Measurements from ENCODE around the gene TCERG1L.

Gene TCERG1L

GRCh38 chr10:131076356-131076755 lies 235.2 kb downstream of the TCERG1L start:
- no peak for TF ChIP-seq POLR2AphosphoS5 (IDR thresholded peaks at IDR 0.05; ENCODE audit: low read depth, low read length)
- TF ChIP-seq SIN3A (IDR thresholded peaks at IDR 0.05; ENCODE audit: borderline replicate concordance, insufficient read depth, low read length) = no peak
- TF ChIP-seq TAF1 (IDR thresholded peaks at IDR 0.05; ENCODE audit: borderline replicate concordance, insufficient read depth, low read length) = no peak
- TF ChIP-seq, protein P1, sequence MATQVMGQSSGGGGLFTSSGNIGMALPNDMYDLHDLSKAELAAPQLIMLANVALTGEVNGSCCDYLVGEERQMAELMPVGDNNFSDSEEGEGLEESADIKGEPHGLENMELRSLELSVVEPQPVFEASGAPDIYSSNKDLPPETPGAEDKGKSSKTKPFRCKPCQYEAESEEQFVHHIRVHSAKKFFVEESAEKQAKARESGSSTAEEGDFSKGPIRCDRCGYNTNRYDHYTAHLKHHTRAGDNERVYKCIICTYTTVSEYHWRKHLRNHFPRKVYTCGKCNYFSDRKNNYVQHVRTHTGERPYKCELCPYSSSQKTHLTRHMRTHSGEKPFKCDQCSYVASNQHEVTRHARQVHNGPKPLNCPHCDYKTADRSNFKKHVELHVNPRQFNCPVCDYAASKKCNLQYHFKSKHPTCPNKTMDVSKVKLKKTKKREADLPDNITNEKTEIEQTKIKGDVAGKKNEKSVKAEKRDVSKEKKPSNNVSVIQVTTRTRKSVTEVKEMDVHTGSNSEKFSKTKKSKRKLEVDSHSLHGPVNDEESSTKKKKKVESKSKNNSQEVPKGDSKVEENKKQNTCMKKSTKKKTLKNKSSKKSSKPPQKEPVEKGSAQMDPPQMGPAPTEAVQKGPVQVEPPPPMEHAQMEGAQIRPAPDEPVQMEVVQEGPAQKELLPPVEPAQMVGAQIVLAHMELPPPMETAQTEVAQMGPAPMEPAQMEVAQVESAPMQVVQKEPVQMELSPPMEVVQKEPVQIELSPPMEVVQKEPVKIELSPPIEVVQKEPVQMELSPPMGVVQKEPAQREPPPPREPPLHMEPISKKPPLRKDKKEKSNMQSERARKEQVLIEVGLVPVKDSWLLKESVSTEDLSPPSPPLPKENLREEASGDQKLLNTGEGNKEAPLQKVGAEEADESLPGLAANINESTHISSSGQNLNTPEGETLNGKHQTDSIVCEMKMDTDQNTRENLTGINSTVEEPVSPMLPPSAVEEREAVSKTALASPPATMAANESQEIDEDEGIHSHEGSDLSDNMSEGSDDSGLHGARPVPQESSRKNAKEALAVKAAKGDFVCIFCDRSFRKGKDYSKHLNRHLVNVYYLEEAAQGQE (IDR thresholded peaks at IDR 0.05; ENCODE audit: insufficient read depth in 1 of 2, low read depth in 2 of 2, low read length in 2 of 2) = no peak
- TF ChIP-seq FOXP2 (optimal IDR thresholded peaks at IDR 0.05; ENCODE audit: borderline replicate concordance, extremely low read depth, extremely low read length, insufficient read depth) = no peak

GRCh38 chr10:131075218-131075770 lies 236.2 kb downstream of the TCERG1L start:
- TF ChIP-seq, protein P1 (IDR thresholded peaks at IDR 0.05; ENCODE audit: insufficient read depth in 1 of 2, low read depth in 2 of 2, low read length in 2 of 2) = no peak
- TF ChIP-seq FOXP2 (optimal IDR thresholded peaks at IDR 0.05; ENCODE audit: borderline replicate concordance, extremely low read depth, extremely low read length, insufficient read depth) (no peak), TAF1 (IDR thresholded peaks at IDR 0.05; ENCODE audit: borderline replicate concordance, insufficient read depth, low read length) (no peak), SIN3A (IDR thresholded peaks at IDR 0.05; ENCODE audit: borderline replicate concordance, insufficient read depth, low read length) (no peak), POLR2AphosphoS5 (IDR thresholded peaks at IDR 0.05; ENCODE audit: low read depth, low read length) (no peak)

DNA sequence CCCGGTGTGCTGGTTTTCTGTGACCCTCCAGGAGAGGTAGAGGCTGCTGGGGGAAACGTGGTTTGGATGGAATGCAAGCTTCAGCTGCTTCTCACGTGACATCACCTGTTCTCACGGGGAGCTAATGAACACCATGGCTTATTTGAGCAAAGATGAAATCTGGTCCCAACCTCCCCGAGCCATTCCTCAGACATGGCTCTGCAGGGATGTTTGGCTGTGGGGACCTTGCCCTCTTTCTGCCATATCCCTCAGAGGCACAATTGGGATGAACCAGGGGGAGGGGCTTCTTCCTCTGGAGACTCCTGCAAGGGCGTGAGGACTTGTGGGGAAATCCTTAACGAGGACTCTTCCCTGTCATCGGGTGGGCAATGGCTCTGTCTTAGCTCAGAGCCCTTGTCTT lies 236.8 kb downstream of the TCERG1L start:
- TF ChIP-seq TAF1 (IDR thresholded peaks at IDR 0.05; ENCODE audit: borderline replicate concordance, insufficient read depth, low read length) (no peak), FOXP2 (optimal IDR thresholded peaks at IDR 0.05; ENCODE audit: borderline replicate concordance, extremely low read depth, extremely low read length, insufficient read depth) (no peak), SIN3A (IDR thresholded peaks at IDR 0.05; ENCODE audit: borderline replicate concordance, insufficient read depth, low read length) (no peak), POLR2AphosphoS5 (IDR thresholded peaks at IDR 0.05; ENCODE audit: low read depth, low read length) (no peak)
- TF ChIP-seq, protein P1 (IDR thresholded peaks at IDR 0.05; ENCODE audit: insufficient read depth in 1 of 2, low read depth in 2 of 2, low read length in 2 of 2) = no peak

- TF ChIP-seq FOXP2 (optimal IDR thresholded peaks at IDR 0.05; ENCODE audit: borderline replicate concordance, extremely low read depth, extremely low read length, insufficient read depth) (no peak), TAF1 (IDR thresholded peaks at IDR 0.05; ENCODE audit: borderline replicate concordance, insufficient read depth, low read length) (no peak)
- TF ChIP-seq, protein P1 (IDR thresholded peaks at IDR 0.05; ENCODE audit: insufficient read depth in 1 of 2, low read depth in 2 of 2, low read length in 2 of 2) = no peak
Observed at GRCh38 chr10:131073469-131074035, 238.0 kb downstream of the TCERG1L start.
